SK-N-MC (cell line): ENCODE measurements around the gene DHRS7B.

ENCODE experiments used
- EZH2 ChIP-seq: fragments of 200-600 bp; sonication (generic); IDR thresholded peaks from one replicate; pipeline ENCODE4 v1.6.1; 2017; ENCODE audit warnings: antibody characterized with exemption
- FOXP2 ChIP-seq: optimal IDR thresholded peaks from 2 replicates; pipeline ENCODE3; 2011; ENCODE audit warnings: mild to moderate bottlenecking, moderate library complexity; ENCODE audit not compliant: insufficient read depth; ENCODE audit errors: extremely low read length, control extremely low read depth
- POLR2AphosphoS5 ChIP-seq: IDR thresholded peaks from 2 replicates; pipeline ENCODE4 v1.6.1; 2012; ENCODE audit warnings: mild to moderate bottlenecking, low read depth, low read length, borderline replicate concordance

GRCh38 chr17:21194703-21195102 is 67.9 kb downstream of the DHRS7B start:
- TF ChIP-seq FOXP2 (no peak), POLR2AphosphoS5 (no peak), EZH2 (no peak)
